Vagina (tissue), 2 donors: ENCODE measurements around the gene DIAPH2.

ENCODE experiments used
- POLR2A ChIP-seq, 2 donors: fragments of 450-650 bp; IDR thresholded peaks; one replicate each; pipeline ENCODE4 v1.6.1; 2017; ENCODE audit warnings: antibody characterized with exemption in 2 of 2, mild to moderate bottlenecking in 2 of 2, moderate library complexity in 2 of 2
- TF ChIP-seq, protein P1 (sequence below), 3 experiments: fragments of 450-650 bp in 2 of 3; fragments of 200-600 bp in 1 of 3; sonication (generic) in 1 of 3; IDR thresholded peaks; one replicate each; pipeline ENCODE4 v1.5.1; 2017 to 2019; ENCODE audit warnings: antibody characterized with exemption in 3 of 3, mild to moderate bottlenecking in 2 of 3, moderate library complexity in 2 of 3

DNA sequence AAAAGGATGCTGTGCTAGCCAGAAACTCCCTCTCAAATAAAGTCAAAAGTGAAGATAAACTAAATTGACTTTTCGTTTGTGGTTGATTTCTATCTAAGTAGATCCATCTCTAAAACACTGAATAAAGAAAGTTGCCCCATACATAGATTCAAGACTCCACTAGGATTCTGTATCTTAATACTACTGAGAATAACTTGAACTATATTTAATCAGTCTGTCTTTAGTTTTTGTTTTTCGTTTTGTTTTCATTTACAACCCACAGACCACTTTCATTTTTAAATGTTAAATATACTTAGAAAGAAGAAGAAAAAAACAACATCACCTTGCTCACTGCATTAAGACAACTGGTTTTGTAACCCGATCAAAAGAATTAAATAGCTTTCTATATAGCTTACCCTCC, 854.1 kb downstream of the DIAPH2 start:
- TF ChIP-seq, protein P1, sequence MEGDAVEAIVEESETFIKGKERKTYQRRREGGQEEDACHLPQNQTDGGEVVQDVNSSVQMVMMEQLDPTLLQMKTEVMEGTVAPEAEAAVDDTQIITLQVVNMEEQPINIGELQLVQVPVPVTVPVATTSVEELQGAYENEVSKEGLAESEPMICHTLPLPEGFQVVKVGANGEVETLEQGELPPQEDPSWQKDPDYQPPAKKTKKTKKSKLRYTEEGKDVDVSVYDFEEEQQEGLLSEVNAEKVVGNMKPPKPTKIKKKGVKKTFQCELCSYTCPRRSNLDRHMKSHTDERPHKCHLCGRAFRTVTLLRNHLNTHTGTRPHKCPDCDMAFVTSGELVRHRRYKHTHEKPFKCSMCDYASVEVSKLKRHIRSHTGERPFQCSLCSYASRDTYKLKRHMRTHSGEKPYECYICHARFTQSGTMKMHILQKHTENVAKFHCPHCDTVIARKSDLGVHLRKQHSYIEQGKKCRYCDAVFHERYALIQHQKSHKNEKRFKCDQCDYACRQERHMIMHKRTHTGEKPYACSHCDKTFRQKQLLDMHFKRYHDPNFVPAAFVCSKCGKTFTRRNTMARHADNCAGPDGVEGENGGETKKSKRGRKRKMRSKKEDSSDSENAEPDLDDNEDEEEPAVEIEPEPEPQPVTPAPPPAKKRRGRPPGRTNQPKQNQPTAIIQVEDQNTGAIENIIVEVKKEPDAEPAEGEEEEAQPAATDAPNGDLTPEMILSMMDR (IDR thresholded peaks at IDR 0.05) = no peak
- TF ChIP-seq POLR2A (IDR thresholded peaks at IDR 0.05) = no peak
